ENCODE results near the gene CLEC2D.
"Not testable (repeated sequence)": the region's sequence is repeated elsewhere in the genome, so short reads cannot be mapped to it uniquely, and the experiment has no call there.

CLEC2D gene

GRCh38 chr12:9661720-9662119, 7.8 kb upstream of the CLEC2D start:
- no peak for DNase-seq

GRCh38 chr12:9662488-9662887, 7.0 kb upstream of the CLEC2D start:
- DNase-seq: no peak

- DNase-seq: no peak
These were observed 1.9 kb upstream of the CLEC2D start for GRCh38 chr12:9667403-9668160.

GRCh38 chr12:9668161-9669018, 1.1 kb upstream of the CLEC2D start:
- no peak for DNase-seq

- DNase-seq: no peak
These were observed 540 bp upstream of the CLEC2D start for GRCh38 chr12:9669019-9669326.

GRCh38 chr12:9672340-9672739, 2.8 kb downstream of the CLEC2D start:
- not testable (repeated sequence) for DNase-seq

- DNase-seq: peak; percentile 85
These were observed 4.1 kb downstream of the CLEC2D start for GRCh38 chr12:9673404-9674225.

- peak; percentile 57 for DNase-seq
These were observed 4.7 kb downstream of the CLEC2D start for GRCh38 chr12:9674226-9674590.

GRCh38 chr12:9682508-9682907, 13.0 kb downstream of the CLEC2D start:
- DNase-seq: not testable (repeated sequence)

- DNase-seq: not testable (repeated sequence)
These were observed 13.4 kb downstream of the CLEC2D start for GRCh38 chr12:9682949-9683348.

- not testable (repeated sequence) for DNase-seq
These were observed 15.9 kb downstream of the CLEC2D start for GRCh38 chr12:9685366-9685765.

GRCh38 chr12:9685915-9686314, 16.4 kb downstream of the CLEC2D start:
- no peak for DNase-seq

GRCh38 chr12:9687228-9687627, 17.7 kb downstream of the CLEC2D start:
- no peak for DNase-seq

- no peak for DNase-seq
These were observed 23.4 kb downstream of the CLEC2D start for GRCh38 chr12:9692909-9693308.

GRCh38 chr12:9694241-9694640, 24.7 kb downstream of the CLEC2D start:
- DNase-seq: no peak

GRCh38 chr12:9695150-9695549, 25.6 kb downstream of the CLEC2D start:
- DNase-seq: not testable (repeated sequence)

GRCh38 chr12:9695661-9696060, 26.1 kb downstream of the CLEC2D start:
- DNase-seq: not testable (repeated sequence)

- DNase-seq: no peak
These were observed 28.1 kb downstream of the CLEC2D start for GRCh38 chr12:9697619-9698018.

GRCh38 chr12:9698681-9699080, 29.2 kb downstream of the CLEC2D start:
- DNase-seq: no peak

- no peak for DNase-seq
These were observed 29.9 kb downstream of the CLEC2D start for GRCh38 chr12:9699269-9699897.

GRCh38 chr12:9699898-9700605, 30.5 kb downstream of the CLEC2D start:
- DNase-seq: no peak

GRCh38 chr12:9700606-9700956, 31.1 kb downstream of the CLEC2D start:
- DNase-seq: no peak
